Mucosa of stomach (tissue), 1 donor: ENCODE data around the gene RDH11.

Source experiments
- H3K27me3 ChIP-seq: one replicate; pipeline ENCODE4 v1.7.0; 2013; ENCODE audit warnings: mild to moderate bottlenecking, low read length; ENCODE audit not compliant: control insufficient read depth, insufficient read depth
- H3K36me3 ChIP-seq: one replicate; pipeline ENCODE4 v1.7.0; 2013; ENCODE audit warnings: low read length; ENCODE audit not compliant: control insufficient read depth, insufficient read depth
- H3K4me1 ChIP-seq: one replicate; pipeline ENCODE4 v1.7.0; 2013; ENCODE audit warnings: mild to moderate bottlenecking, low read length; ENCODE audit not compliant: control insufficient read depth, insufficient read depth
- H3K4me3 ChIP-seq: one replicate; pipeline ENCODE4 v1.7.0; 2013; ENCODE audit warnings: low read length
- H3K9ac ChIP-seq: one replicate; pipeline ENCODE4 v1.7.0; 2013; ENCODE audit warnings: mild to moderate bottlenecking, low read length, moderate library complexity
- H3K9me3 ChIP-seq: one replicate; pipeline ENCODE4 v1.7.0; 2013; ENCODE audit warnings: mild to moderate bottlenecking, low read length, moderate library complexity; ENCODE audit not compliant: control insufficient read depth
- donor health status: Pancreatic carcinoma.

Gene RDH11, protein sequence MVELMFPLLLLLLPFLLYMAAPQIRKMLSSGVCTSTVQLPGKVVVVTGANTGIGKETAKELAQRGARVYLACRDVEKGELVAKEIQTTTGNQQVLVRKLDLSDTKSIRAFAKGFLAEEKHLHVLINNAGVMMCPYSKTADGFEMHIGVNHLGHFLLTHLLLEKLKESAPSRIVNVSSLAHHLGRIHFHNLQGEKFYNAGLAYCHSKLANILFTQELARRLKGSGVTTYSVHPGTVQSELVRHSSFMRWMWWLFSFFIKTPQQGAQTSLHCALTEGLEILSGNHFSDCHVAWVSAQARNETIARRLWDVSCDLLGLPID

GRCh38 chr14:67695394-67695949 lies at the start of gene RDH11:
RDH11 (minus strand) TSS chr14:67695764; CDS start chr14:67695703, 61 bp downstream.
- Histone ChIP-seq H3K36me3 (no peaks in the 10 kb centered on the region), H3K4me1 (peaks cover 5% of the 10 kb centered on the region), H3K9me3 (no peaks in the 10 kb centered on the region), H3K9ac (peak within 1 kb of the TSS; percentile 90), H3K4me3 (peak within 1 kb of the TSS; percentile 83), H3K27me3 (no peaks in the 10 kb centered on the region)

GRCh38 chr14:67744046-67744445 lies 48.5 kb upstream of the RDH11 start:
- Histone ChIP-seq H3K4me3 (no peak overlapping the region), H3K27me3 (no peaks in the 10 kb centered on the region), H3K9me3 (no peaks in the 10 kb centered on the region), H3K9ac (no peak overlapping the region), H3K4me1 (peaks cover 9% of the 10 kb centered on the region), H3K36me3 (no peaks in the 10 kb centered on the region)

DNA sequence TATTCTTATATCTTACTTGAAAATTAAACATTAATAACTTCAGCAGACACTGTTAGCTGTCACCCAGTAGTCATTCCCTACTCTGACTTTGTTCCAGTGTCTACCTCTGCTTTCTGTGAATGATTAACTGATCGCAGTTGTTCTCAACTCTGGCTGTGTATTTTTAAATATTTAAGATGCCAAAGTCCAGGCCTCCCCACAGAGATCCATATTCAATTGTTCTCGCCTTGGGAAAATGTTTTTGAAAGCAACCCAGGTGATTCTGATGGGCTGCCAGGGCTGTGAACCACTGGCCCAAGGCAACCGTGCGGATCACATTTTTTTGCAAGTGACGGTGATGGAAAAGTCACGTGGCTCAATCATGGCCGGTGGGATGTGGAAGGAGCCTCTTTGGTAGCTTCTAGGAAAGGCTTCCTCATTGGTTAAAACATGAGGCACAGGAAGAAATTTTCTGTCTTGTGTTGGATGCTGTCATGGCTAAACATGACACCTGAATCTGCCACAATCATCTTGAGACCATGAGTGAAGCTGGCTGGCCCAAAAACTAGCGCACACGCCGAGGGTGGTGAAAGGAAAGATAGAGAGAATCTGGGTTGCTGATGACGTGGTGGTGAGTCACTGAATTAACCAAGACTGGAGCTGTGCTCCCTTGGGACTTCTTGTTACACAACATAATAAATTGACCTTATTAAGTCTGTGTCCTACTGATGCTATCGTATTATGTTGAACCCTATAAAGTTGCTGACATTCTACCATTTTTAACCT lies 43.4 kb upstream of the RDH11 start:
- no peak overlapping the region for H3K9ac ChIP-seq
- no peaks in the 10 kb centered on the region for H3K36me3 ChIP-seq
- H3K9me3 ChIP-seq = no peaks in the 10 kb centered on the region
- peak overlapping the region; percentile 20 for H3K4me3 ChIP-seq
- H3K4me1 ChIP-seq = peaks cover 35% of the 10 kb centered on the region
- H3K27me3 ChIP-seq = no peaks in the 10 kb centered on the region

DNA sequence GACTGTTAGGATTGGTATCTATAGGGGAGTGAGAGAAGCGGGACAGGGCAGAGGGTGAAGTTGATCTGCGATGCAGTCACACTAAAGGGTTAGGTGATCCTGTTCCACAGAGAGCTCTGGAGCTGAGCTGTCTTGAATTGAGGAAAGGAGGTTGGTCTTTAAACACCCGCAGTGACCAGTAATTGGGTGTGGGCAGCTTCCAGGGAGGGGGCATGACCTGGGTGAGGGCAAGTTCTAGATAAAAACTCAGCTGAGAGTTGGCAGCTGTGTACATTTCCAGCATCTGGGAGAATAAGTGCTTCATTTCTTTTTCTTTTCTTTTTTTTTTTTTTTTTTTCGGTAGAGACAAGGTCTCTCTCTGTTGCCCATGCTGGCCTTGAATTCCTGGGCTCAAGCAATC lies 41.2 kb upstream of the RDH11 start:
- H3K9ac ChIP-seq = no peak overlapping the region
- H3K9me3 ChIP-seq = no peaks in the 10 kb centered on the region
- H3K4me1 ChIP-seq = peaks cover 35% of the 10 kb centered on the region
- no peak overlapping the region for H3K4me3 ChIP-seq
- H3K27me3 ChIP-seq = no peaks in the 10 kb centered on the region
- H3K36me3 ChIP-seq = no peaks in the 10 kb centered on the region

DNA sequence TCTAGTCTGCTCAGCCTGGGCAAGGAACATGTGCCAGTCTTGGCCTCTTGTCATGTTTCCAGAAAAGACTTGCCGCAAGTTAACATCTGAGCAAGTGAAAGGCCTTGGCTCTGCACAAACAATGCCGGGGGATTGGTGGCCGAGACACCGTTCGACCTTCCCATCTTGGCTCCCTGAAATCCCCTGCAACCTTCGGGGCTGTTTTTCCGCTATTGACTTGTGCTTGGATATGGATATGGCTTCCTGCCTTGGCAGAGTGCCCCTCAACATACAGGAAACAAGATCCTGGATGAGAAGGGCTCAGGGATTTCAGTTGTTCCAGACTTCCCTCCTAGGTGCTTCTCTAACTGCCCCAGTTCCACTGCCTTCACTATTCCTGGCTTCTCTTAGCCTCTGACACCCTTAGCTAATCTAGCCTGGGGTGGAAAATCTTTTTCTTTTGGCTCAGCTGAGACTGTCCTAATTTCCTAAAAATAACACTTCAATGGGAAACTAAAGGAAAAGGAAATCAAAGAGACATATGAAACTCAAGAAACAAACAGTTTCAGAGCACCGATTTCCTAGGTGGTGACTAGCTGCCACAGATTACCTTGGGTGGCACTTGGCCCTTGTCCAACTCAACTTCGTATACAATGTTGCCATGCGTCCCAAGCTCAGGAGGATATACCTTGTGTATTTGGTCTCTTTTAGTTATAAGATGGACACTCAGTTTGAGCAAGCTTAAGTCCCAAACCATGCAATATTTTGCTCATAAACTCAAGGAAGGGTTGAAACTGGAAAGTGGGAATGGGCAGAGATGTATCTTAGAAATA lies 40.0 kb upstream of the RDH11 start:
- H3K9ac ChIP-seq = no peak overlapping the region
- no peaks in the 10 kb centered on the region for H3K36me3 ChIP-seq
- H3K4me3 ChIP-seq = no peak overlapping the region
- no peaks in the 10 kb centered on the region for H3K27me3 ChIP-seq
- H3K9me3 ChIP-seq = no peaks in the 10 kb centered on the region
- peaks cover 35% of the 10 kb centered on the region for H3K4me1 ChIP-seq

- no peaks in the 10 kb centered on the region for H3K27me3 ChIP-seq
- no peaks in the 10 kb centered on the region for H3K36me3 ChIP-seq
- no peak overlapping the region for H3K4me3 ChIP-seq
- peaks cover 38% of the 10 kb centered on the region for H3K4me1 ChIP-seq
- no peaks in the 10 kb centered on the region for H3K9me3 ChIP-seq
- H3K9ac ChIP-seq = no peak overlapping the region
These were observed 39.1 kb upstream of the RDH11 start for GRCh38 chr14:67734675-67735074.

GRCh38 chr14:67733616-67734015 lies 38.1 kb upstream of the RDH11 start:
- Histone ChIP-seq H3K36me3 (no peaks in the 10 kb centered on the region), H3K9ac (no peak overlapping the region), H3K27me3 (no peaks in the 10 kb centered on the region), H3K4me3 (no peak overlapping the region), H3K4me1 (peaks cover 36% of the 10 kb centered on the region), H3K9me3 (no peaks in the 10 kb centered on the region)

DNA sequence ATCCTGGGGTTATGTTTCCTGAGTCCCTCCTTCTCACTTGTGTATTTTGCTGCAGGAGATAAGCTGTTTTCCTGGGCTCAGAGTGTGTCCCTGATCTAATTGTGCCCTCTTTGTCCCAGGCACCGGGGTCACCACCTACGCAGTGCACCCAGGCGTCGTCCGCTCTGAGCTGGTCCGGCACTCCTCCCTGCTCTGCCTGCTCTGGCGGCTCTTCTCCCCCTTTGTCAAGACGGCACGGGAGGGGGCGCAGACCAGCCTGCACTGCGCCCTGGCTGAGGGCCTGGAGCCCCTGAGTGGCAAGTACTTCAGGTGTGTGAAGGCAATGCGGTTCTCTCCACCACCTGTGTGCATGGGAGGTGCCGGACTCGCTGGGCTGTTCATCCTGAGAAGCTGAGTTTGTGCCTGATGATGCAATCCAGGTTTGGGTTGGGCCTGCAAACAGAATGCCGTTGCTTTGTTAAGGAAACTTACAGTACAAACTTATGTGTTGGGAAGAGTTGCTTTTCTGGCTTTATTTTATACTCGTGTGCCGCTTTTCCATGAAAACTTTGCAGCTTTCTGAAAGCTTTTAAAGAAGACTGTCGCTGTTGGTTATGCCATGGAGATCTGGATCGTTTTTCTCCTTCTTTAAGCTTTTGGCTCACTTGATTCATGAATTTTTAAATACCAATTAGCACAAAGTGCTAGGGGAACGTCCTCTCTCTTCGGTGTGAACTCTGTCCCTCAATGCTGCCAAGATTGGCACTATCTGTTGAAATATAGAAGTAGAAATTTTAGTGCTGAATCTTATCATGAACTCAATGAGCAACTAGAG lies 33.7 kb upstream of the RDH11 start:
- Histone ChIP-seq H3K36me3 (no peaks in the 10 kb centered on the region), H3K27me3 (no peaks in the 10 kb centered on the region), H3K9me3 (no peaks in the 10 kb centered on the region), H3K4me3 (peak overlapping the region; percentile 29), H3K4me1 (peaks cover 31% of the 10 kb centered on the region), H3K9ac (peak overlapping the region; percentile 56)

- Histone ChIP-seq H3K9ac (no peak overlapping the region), H3K4me3 (no peak overlapping the region), H3K9me3 (no peaks in the 10 kb centered on the region), H3K4me1 (peaks cover 38% of the 10 kb centered on the region), H3K27me3 (no peaks in the 10 kb centered on the region), H3K36me3 (no peaks in the 10 kb centered on the region)
These were observed 32.7 kb upstream of the RDH11 start for GRCh38 chr14:67728258-67728657.

- Histone ChIP-seq H3K9me3 (no peaks in the 10 kb centered on the region), H3K4me1 (peaks cover 38% of the 10 kb centered on the region), H3K9ac (no peak overlapping the region)
These were observed 31.8 kb upstream of the RDH11 start for GRCh38 chr14:67727361-67727760.

DNA sequence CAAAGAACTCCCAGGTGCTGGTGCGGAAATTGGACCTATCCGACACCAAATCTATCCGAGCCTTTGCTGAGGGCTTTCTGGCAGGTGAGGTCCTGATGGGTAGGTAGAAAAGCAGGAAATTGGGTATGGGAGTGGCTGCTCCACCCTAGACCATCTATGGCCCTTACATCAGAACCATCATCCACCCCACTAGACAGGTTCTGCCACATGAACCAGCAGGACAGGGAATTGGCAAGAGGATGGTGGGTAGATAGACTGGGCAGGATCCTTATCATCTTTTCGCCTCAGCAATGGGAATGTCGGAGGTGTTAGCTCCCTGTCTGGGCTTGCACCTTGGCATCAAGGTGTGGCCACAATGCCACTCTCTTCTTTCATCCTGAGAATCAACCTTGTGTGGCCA lies 29.6 kb upstream of the RDH11 start:
- no peaks in the 10 kb centered on the region for H3K9me3 ChIP-seq
- no peaks in the 10 kb centered on the region for H3K27me3 ChIP-seq
- no peak overlapping the region for H3K9ac ChIP-seq
- no peak overlapping the region for H3K4me3 ChIP-seq
- peaks cover 37% of the 10 kb centered on the region for H3K4me1 ChIP-seq
- H3K36me3 ChIP-seq = no peaks in the 10 kb centered on the region

More at GRCh38 chr14:67727361-67727760, 31.8 kb upstream of the RDH11 start:
- Histone ChIP-seq H3K27me3 (no peaks in the 10 kb centered on the region), H3K36me3 (no peaks in the 10 kb centered on the region), H3K4me3 (no peak overlapping the region)
